HL-60 (cell line): Measurements from ENCODE around the gene OSBP2.

Experiments
- DNase-seq, 2 experiments: peaks; one replicate each; pipeline ENCODE4 v3.0.0-alpha.2; 2010 to 2020; ENCODE audit warnings: low read depth in 1 of 2, low spot score in 1 of 2
- H3K27ac ChIP-seq: fragments of 250-450 bp; sonication (Bioruptor Pico); replicated peaks from 2 replicates; pipeline ENCODE4 v1.5.1; 2020; ENCODE audit warnings: mild to moderate bottlenecking, moderate library complexity
- H3K27me3 ChIP-seq: fragments of 250-450 bp; sonication (Bioruptor Pico); 2 replicates; pipeline ENCODE4 v1.5.1; 2021; ENCODE audit warnings: mild to moderate bottlenecking, moderate library complexity; ENCODE audit not compliant: insufficient read depth, poor library complexity, severe bottlenecking
- H3K4me3 ChIP-seq: replicated peaks from 2 replicates; pipeline ENCODE4 v1.5.1; 2011; ENCODE audit warnings: mild to moderate bottlenecking, control low read depth, low read length; ENCODE audit not compliant: insufficient read depth
- GABPA ChIP-seq: IDR thresholded peaks from 2 replicates; pipeline ENCODE4 v1.6.1; 2012; ENCODE audit warnings: low read depth
- POLR2AphosphoS5 ChIP-seq: IDR thresholded peaks from 2 replicates; pipeline ENCODE4 v1.6.1; 2012; ENCODE audit warnings: low read depth
- REST ChIP-seq: IDR thresholded peaks from 2 replicates; pipeline ENCODE4 v1.6.1; 2012; ENCODE audit warnings: low read depth; ENCODE audit not compliant: insufficient replicate concordance
- SPI1 ChIP-seq: IDR thresholded peaks from 2 replicates; pipeline ENCODE4 v1.6.1; 2012; ENCODE audit warnings: low read depth, mild to moderate bottlenecking, borderline replicate concordance
- TF ChIP-seq, protein P1 (sequence below): IDR thresholded peaks from one replicate; pipeline ENCODE4 v1.5.1; 2011; ENCODE audit warnings: low read length, control low read depth, inconsistent platforms; ENCODE audit not compliant: insufficient read depth

OSBP2 gene

GRCh38 chr22:30856741-30857502, 162.2 kb downstream of the OSBP2 start:
- Histone ChIP-seq H3K27me3 (no peaks in the 10 kb centered on the region), H3K4me3 (no peak overlapping the region), H3K27ac (no peak overlapping the region)
- no peak for DNase-seq
- TF ChIP-seq POLR2AphosphoS5 (no peak), GABPA (no peak)
- TF ChIP-seq, protein P1, sequence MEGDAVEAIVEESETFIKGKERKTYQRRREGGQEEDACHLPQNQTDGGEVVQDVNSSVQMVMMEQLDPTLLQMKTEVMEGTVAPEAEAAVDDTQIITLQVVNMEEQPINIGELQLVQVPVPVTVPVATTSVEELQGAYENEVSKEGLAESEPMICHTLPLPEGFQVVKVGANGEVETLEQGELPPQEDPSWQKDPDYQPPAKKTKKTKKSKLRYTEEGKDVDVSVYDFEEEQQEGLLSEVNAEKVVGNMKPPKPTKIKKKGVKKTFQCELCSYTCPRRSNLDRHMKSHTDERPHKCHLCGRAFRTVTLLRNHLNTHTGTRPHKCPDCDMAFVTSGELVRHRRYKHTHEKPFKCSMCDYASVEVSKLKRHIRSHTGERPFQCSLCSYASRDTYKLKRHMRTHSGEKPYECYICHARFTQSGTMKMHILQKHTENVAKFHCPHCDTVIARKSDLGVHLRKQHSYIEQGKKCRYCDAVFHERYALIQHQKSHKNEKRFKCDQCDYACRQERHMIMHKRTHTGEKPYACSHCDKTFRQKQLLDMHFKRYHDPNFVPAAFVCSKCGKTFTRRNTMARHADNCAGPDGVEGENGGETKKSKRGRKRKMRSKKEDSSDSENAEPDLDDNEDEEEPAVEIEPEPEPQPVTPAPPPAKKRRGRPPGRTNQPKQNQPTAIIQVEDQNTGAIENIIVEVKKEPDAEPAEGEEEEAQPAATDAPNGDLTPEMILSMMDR = no peak

- Histone ChIP-seq H3K4me3 (no peak overlapping the region), H3K27me3 (no peaks in the 10 kb centered on the region), H3K27ac (no peak overlapping the region)
- DNase-seq = no peak
- TF ChIP-seq POLR2AphosphoS5 (no peak), REST (no peak), GABPA (no peak), SPI1 (no peak)
- TF ChIP-seq, protein P1 = no peak
These were observed 163.1 kb downstream of the OSBP2 start for GRCh38 chr22:30857791-30858190.

DNA sequence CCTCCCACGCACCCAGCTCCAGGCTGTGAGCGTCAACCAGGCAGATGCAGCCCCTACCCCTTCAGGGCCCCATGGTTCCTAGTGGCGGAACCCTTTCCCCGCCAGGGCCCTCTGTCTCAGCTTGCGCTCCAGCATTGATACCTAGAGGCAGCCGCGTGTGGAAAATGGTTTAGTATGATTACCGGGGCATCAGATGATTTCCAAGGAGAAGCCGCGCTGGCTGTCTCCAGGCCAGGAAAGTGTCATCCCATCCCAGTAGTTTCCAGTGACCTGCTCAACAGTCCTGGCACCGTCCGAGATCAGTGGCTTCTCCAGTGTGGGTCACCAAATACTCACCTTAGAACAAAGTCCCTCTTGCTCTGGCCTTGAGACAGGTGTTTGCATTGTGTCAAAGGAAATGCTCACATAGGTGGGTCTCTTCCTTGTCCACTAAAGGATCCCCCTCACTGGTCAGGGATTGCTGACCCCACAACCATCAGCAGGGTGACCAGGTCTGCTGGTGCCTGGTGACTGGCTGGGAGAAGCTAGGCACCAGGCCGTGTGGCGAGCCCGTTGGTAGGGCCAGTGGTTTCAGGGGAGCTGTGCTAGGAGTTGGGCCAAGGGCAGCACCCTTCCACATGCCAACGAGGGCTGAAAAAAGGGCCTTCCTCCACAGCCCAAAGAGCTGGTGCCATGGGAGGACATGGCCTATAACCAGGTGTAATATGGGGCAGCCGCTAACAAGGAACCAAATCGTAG, 164.5 kb downstream of the OSBP2 start:
- no peak overlapping the region for H3K27ac ChIP-seq
- no peaks in the 10 kb centered on the region for H3K27me3 ChIP-seq
- no peak for DNase-seq
- TF ChIP-seq, protein P1 = no peak
- no peak for TF ChIP-seq POLR2AphosphoS5
- no peak for TF ChIP-seq SPI1
- no peak for TF ChIP-seq REST
- no peak for TF ChIP-seq GABPA
- no peak overlapping the region for H3K4me3 ChIP-seq
